Measurements from ENCODE around the gene SULT1C3.
"Not testable (repeated sequence)": the region's sequence is repeated elsewhere in the genome, so short reads cannot be mapped to it uniquely, and the experiment has no call there.

The SULT1C3 gene

DNA sequence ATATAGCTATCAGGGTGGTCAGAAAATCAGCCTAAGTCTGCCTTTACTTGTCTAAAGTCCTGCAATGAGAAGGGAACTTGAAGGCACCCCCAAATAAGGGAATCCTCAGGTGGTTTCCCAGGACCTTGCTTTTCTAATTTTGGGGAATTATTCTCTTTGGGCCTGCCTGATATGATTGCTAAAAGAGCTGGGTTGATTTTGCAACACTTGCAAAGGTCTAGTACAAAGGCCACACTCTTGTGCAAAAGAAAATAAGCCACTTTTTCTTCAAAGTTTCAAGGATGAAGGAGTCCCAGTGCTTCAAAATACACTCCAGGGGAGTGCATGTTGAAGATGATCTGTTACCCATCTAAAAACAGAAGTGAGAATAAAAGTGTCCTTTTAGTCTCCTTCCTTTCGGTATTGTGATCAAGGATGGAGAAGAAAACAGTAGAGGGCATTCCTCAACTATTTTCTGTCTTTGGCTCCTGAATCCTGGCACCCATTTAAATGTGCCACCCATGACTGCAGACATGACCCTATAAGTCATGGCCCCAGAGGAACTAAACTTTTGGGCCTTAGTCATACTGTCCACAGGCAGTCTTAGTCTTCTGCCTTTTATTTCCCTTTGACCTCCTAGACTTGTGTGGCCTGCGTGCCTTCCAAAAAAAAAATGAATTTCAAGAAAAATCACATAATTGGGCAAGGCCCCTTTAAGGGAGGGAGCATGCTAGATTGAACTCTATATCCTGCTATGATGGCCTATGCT, 5.1 kb downstream of the SULT1C3 start:
- DNase-seq (ENCODE audit: low read depth): no peak

DNA sequence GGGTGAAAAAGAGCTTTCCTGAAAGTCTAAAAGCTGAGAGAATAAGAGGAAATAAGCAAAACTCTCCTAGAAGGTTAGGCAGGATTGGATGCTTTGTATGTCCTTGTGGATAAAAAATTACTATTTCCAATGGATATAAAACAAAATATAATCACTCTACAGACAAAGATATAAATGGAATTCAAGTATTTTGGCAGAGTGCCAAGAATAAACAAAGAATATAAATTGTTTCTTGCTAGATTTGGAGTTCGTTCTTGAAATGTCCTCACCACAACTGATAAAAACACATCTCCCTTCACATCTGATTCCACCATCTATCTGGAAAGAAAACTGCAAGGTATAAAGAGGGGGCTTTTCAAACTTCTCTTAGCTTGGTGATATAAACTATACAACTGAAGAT, 13.3 kb downstream of the SULT1C3 start:
- no peak for DNase-seq (ENCODE audit: low read depth)

DNA sequence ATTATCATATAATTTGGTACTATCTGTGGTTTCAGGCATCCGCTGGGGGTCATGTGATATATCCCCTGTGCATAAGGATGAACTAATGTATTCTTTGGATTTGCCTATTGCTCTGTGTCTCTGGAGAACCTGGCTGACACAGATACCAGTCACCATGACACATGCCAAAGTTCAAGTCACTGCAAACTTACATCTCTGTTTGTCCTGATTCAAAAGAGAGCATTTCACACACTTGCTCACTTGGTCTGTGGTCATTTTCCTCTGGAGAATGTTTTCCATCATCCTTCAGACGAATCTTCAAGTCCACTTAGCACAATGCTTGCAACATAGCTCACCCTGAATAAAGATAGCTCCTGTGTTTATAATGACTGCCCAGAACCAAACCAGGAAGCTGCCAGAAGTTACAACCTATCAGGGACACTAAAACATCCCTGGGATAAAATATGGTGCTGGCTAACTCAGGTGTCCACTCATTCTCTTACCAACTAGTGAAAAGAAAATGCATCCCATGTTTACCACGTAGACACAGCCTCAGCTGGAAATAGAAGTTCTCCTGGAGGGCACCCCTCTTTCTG, 18.1 kb downstream of the SULT1C3 start:
- no peak for DNase-seq (ENCODE audit: low read depth)

DNA sequence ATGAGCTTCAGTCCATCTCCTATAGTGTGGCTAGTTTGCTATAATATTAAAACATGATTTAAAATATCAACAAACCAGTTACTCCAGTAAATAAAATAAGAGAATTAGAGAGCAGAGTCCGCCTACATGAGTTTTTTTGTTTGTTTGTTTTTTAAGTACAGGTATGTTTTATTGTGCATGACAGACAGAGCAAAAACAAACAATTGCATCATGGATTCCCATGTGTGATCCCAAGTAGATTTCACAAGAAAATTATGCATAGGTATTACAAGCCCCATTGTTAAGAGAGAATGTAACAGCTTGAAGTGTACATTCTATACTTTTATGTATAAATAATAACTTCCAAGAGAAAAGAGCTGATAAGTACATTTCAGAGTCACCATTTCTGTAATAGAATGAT, 21.0 kb downstream of the SULT1C3 start:
- no peak for DNase-seq (ENCODE audit: low read depth)

DNA sequence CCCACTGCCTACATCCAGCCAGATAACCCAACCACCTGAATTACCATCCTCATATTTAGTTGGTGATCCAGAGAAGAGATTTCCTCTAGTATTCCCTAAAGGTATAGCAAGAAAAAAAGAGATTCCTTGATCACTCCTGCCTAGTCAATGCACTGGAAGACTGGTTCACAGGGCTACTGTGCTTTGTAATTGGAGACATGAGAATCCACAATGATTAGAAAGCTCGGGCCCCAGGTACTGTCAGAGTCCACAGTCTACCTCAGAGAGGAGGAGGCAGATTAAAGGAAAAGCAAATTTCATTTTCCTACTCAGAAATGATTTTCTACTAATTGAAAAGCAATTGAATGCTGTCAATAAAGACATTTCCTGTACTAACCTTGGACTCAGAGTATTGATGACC, 22.3 kb downstream of the SULT1C3 start:
- no peak for DNase-seq (ENCODE audit: low read depth)

DNA sequence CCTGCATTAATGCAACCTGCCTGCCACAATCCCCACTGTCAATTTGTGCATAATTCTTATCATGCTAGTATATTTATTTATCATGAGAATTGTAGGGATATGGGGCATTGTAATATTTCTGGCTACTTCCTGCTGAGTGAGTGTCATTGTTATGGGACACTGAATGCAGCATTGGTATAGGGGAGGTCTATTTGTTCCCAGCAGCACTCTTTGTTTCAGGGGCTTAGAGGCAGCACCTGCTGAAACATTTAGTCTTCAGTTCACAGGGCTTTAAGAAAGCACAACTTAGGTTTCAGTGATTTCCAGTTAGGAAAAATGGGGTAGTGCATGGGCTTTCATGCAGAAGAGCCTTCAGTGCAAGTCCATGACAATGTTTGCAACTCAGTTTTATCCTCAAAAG, 23.6 kb downstream of the SULT1C3 start:
- no peak for DNase-seq (ENCODE audit: low read depth)

DNA sequence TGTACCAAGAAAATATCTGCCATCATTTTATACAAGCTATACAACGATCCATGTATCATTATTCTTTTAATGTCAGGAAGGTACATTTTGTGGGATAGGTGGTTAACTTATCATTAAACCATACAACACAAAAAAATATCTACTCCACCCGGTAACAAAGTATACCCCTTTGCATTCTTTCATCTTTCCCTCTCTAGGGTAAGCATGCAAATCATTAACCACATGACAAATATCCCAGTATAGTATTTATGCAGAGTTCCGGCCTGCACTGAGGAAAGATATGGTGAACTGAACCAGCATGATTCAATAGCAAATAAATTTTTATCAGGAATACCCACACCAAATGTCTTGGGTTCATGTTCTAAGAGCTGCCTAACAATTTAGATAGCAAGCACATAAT, 26.4 kb downstream of the SULT1C3 start:
- no peak for DNase-seq (ENCODE audit: low read depth)

DNA sequence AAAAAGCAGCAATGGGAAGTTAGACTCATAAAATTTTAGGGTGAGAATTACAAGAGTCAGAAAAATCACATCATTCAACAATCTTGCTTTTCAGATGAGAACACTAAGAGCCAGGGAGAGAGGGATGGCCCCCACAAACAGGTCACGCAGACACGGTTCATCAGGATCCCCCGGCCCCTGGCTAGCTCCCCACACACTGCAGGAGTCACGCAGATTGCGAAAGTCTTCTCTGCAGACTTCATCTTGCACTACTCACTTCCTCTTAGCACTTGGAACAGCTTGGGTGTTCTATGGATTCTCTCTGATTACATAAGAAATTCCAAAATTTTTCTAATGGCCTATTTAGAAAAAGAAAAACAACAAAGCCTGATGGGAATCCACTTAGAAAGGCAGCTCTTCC, 27.3 kb downstream of the SULT1C3 start:
- DNase-seq (ENCODE audit: low read depth): no peak

DNA sequence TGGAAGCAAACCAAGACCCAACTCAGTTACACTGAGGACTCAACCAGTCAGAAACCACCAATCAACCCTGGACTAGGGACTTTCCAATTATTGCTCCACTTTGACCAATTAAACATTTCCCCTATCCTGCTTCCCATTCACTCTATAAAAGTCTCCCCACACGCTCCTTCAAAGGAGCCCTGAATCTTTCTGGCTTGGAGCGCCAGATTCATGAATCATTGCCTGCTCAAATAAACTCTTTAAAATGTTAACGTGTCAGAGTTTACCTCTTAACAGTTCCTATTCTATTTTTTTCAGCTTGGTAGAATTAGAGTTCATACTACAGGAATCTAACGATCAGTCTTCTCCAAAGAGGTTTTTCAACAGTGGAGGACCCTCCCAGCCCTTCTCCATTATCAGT, 28.2 kb downstream of the SULT1C3 start:
- DNase-seq (ENCODE audit: low read depth): no peak

DNA sequence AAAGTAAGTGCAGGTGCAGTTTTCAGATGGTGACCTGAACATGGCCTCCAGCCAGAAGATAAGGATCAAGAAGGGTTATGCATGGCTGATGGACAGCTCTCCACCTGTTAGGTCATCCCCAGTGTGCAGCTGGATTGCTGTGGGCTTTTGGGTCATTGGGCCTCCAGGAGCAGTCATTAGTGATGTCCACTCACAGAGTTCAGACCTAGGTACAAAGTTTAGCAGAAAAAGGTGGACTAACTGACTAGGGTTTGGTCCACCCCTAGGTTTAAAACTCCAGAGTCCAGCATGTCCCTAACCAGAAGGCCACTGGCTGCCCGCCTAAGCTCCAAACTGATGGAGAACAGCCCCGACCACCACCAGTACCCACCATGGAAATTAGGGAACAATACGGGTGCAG, 30.6 kb downstream of the SULT1C3 start:
- DNase-seq (ENCODE audit: low read depth): no peak

DNA sequence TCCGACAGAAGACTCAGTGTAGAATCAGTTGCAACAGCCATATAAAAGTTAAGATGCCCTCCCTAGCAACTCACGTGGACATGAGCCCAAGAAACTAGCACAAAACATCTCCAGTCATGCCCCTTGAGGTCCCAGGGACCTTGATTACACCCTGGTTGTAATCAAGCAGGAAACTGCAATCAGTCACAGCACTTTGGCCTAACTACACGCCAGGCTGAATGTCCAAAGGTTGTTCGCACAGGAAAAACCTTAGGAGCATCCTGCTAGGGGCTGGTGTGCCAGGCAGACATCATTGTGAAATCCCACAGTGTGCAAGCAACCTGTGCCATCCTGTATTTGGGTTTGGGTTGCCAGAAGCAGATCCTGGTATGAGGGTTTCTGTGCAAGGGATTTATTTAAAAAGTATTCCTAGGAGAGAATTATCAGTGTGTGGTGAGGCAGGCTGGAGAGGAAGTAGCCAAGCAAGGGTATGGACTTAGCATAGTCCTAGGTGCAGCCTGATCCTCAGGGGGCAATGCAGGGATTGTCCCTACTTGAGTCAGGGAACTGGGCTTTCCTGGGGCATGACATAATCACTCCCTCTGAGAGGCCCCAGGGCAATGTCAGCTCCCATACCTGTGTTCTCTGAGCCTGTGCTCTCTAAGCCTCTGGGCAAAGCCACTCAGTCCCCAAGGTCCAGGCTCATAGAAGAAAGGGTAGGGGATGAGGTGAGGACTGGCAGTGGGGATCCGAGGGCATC, 31.2 kb downstream of the SULT1C3 start:
- no peak for DNase-seq (ENCODE audit: low read depth)

DNA sequence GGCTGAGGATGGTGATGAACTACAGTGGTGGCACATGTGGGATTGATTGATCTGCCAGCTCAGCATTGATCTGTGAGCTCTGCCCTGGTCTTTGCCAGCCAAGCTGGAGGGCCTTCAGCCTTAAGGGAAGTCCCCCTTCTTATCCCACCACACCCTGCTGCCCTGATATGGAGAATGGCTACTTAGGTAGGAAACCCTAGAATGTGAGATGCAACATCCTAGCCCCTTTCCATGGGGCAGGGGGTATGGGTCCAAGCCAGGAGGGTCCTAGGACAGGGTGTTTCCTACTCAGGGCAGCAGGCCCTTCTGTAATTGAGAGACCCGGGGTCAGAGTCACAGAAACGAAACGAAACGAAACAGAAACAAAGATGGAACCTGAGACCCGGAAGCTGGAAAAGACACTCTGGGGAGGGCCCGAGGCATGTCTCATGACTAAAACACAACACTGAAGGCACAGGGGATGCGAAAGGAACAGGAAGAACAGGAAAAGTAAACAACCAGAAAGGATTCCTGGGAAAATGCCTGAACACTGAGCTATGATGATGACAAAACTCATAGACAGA, 32.0 kb downstream of the SULT1C3 start:
- no peak for DNase-seq (ENCODE audit: low read depth)

DNA sequence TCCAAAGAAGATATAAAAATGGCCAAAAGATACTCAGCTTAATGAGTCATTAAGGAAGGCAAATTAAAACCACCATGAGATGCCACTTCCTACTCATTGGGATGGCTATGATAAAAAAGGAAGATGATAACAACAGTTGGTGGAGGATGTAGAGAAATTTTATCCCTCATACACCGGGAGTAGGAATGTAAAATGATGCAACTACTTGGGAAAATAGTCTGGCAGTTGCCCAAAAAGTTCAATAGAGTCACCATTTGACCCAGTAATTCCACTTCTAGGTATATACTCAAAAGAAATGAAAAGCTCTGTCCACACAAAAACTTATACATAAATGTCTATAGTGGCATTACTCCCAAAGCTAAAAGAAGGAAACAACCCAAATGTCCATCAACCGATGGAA, 38.9 kb downstream of the SULT1C3 start:
- no peak for DNase-seq (ENCODE audit: low read depth)

DNA sequence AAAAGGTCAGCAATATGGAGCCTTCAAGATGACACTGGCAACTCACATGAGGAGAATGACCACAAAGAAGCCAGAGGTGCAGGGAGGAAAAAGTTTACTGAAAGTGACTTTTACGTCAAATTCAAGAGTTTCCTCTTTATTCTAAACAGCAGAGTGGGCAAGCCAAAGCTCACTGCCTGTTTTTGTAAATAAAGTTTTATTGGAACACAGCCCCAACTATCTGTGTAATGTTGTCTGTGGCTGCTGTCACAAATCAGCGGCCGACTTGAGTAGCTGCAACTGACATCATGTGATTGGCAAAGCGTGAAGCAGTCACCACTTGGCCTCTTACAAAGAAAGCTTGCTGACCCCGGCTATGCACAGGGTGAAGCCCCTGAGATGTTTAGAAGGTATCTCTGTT, 39.7 kb downstream of the SULT1C3 start:
- DNase-seq (ENCODE audit: low read depth): no peak

DNA sequence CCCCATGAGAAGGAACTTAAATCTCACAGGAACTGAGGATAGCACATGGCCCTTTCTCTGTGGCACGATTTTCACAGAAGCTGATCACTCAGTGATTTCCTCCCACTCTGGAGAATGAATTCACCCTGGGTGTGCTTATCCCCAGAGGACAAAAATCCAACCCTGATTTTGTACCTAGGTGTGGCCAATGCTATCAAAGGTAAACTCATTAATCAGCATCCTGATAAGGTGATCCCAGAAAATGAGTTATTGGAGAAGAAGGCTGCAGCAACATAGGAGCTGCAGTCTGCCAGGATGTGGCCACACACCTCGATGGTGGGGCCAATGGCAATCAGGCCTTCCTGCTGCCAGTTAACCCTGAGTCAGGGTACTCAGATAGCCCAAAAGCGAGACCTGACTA, 40.7 kb downstream of the SULT1C3 start:
- DNase-seq (ENCODE audit: low read depth): no peak

DNA sequence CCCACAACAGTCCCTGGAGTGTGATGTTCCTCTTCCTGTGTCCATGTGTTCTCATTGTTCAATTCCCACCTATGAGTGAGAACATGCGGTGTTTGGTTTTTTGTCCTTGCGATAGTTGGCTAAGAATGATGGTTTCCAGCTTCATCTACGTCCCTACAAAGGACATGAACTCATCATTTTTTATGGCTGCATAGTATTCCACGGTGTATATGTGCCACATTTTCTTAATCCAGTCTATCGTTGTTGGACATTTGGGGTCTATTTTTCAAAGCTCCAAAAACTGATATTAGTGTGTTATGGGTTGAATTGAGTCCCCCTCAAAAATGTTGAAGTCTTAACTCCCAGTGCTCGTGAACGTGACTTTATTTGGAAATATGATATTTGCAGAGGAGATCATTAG, 44.8 kb downstream of the SULT1C3 start:
- not testable (repeated sequence) for DNase-seq (ENCODE audit: low read depth)

DNA sequence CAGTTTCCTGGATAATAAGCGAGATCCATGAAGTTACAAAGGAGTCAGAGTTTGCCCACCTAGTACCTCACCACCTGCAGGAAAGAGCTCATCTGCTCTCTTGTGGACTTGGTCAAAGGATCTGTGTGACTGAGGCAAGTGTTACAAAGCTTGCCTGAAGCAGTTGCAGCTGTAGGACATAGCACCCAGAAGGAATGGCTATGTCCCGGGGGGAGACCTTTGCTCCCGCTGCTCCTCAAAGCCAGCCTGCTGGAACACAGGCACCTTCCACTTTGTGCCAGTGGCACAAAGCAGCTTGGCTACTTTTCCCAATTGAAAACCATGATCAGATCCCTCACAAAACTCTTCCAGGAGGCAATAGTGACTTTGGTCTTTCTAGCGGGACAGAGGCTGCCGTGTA, 45.8 kb downstream of the SULT1C3 start:
- DNase-seq (ENCODE audit: low read depth): no peak

DNA sequence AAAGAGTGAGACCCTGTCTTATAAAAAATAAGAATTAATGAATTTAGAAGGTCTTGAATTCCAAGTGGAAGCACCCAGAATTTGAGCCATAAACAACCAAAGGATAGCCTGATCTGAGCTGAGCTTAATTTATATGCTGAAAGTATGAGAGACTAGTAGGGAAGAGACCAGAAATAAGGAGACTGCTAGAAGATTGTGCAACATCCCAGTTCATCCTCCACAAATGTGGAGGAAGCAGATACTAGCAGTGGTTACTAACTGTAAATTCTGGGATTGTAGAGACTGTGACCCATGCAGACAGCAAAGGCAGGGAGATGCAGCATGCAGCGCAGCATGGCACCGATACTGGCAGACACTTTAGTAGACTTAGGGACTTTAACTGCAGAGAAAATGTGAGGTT, 47.4 kb downstream of the SULT1C3 start:
- no peak for DNase-seq (ENCODE audit: low read depth)

DNA sequence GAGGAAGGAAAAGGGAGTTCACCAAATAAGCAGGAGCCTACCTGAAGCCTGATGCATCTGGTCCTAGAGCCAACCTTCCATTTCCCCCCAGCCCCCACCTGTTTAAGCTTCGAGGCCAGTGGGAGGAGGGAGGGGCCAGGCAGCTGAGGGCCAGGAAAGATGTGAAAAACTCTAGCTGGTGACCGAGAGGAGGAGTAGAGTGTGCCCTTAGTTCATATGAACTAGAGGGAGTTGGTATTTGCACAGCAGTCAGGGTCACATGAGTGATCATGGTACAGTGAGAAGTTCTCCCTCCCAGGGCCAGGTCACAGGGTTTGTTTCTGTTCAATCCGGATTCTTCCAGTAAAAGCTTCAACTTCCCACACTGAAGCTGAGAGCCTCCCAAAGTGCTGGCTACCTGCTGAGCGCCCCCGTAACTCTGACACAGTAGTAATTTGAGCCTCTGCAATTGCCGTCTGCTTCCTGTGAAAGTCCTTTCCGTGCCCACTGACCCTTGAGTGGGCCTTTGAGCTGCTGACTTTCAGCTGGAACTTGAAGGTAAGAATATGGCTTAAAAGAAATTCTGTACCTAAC, 48.9 kb downstream of the SULT1C3 start, which contains the start of gene SULT1C2:
SULT1C2 (plus strand) TSS at position 362 of the 573 bp plus-strand sequence. CDS start 4,773 bp downstream, outside the sequence.
- DNase-seq (ENCODE audit: low read depth): peak; percentile 3

DNA sequence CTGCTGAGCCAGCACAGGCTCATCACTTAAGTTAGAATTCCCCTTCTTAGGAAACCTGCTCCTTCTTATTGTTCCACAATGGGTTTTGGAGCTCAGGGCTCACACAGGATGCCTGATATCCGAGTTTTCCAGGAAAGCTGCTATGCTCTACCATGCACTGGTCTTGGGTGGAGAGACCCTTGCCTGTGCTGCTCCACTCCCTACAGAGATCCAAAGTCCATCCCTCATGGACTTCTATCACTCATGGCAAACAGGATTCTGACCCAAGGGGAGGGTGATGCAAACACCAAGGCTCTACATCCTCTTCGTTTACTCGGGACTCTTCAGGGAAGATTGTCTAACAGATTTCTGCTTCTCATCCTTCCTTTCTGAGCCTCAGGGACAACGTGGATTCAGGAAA, 54.1 kb downstream of the SULT1C3 start:
- DNase-seq (ENCODE audit: low read depth): no peak

DNA sequence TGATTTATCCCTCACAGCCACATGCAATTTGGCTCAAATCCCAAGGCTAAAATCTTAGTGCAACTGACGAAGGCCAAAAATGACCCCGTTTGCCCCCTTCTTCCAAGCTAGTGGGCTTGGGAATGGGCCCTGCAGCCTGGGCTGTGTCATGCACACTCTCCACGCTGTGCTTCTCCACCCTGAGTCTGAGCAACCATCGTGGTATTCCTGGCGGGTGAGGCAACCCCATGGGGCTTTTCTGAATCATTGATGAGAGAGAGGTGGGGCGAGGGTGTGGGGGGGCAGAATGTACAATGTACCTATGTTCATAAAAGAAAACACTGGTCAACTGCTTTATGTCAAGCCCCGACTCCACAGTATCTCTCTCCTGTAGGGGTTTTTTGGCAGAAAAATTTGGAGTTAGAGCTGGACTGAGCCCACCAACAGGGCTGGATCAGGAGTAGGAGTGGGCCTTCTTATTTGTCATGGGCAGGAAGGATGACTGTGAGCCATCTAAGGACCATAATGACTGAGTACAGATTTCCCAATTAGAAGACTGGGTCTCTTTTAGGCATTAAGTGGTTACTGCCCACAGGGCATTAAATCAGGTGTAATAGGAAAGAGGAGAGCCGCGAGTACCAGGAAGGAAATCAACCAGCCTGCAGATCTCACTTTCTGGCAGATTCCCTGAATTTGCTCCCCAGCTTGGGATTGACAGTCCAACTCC, 57.8 kb downstream of the SULT1C3 start:
- no peak for DNase-seq (ENCODE audit: low read depth)

DNA sequence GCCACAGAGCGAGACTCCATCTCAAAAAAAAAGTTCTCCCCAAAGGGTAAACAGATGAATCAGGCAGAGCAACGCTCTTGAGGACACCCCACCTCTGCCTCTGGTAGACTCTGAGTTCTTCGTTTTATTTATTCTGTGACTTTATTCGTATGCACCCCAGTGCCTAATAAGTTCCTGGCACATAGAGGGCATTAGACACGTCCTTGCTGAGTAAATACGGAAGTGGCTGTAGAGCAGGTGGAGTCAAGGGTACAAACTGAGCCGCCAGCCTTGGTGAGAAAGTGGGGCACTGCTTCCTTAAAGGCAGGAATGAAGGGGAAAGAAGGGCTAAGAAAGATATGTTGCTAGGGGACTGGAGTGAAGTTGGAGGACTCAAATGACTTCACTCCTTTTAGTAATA, 61.8 kb downstream of the SULT1C3 start:
- no peak for DNase-seq (ENCODE audit: low read depth)
